OCI-LY3 (cell line): ENCODE measurements around the gene TLE5.

Experiments
- H2AFZ ChIP-seq: fragments of 200-600, 300-600 bp; shearing (Covaris generic); 2 replicates; pipeline ENCODE4 v1.6.0; 2014; ENCODE audit warnings: antibody characterized with exemption, low read depth, low read length
- H3K27ac ChIP-seq: fragments of 200-600, 300-600 bp; sonication (generic); 2 replicates; pipeline ENCODE4 v1.5.1; 2014; ENCODE audit warnings: mild to moderate bottlenecking, low read length, moderate library complexity, mixed read lengths
- H3K27me3 ChIP-seq: fragments of 200-600, 300-600 bp; sonication (generic); 2 replicates; pipeline ENCODE4 v1.6.1; 2014; ENCODE audit warnings: low read depth, low read length, mixed read lengths
- H3K36me3 ChIP-seq: fragments of 200-600, 300-600 bp; sonication (generic); replicated peaks from 2 replicates; pipeline ENCODE3; 2014; ENCODE audit warnings: low read depth, low read length, mixed read lengths
- H3K4me1 ChIP-seq: fragments of 300-600, 200-600 bp; sonication (generic); 2 replicates; pipeline ENCODE4 v1.6.1; 2014; ENCODE audit warnings: low read length, mixed read lengths
- H3K4me2 ChIP-seq: fragments of 200-600, 300-600 bp; sonication (generic); 2 replicates; pipeline ENCODE4 v1.6.1; 2014; ENCODE audit warnings: low read length, mixed read lengths
- H3K4me3 ChIP-seq: fragments of 300-600, 200-600 bp; sonication (generic); 2 replicates; pipeline ENCODE4 v1.5.1; 2014; ENCODE audit warnings: antibody characterized with exemption, mild to moderate bottlenecking, low read length, moderate library complexity
- H3K79me2 ChIP-seq: fragments of 300-600, 200-600 bp; shearing (Covaris generic); 2 replicates; pipeline ENCODE4 v1.6.1; 2014; ENCODE audit warnings: mild to moderate bottlenecking, low read length, mixed read lengths
- H3K9ac ChIP-seq: fragments of 300-600, 200-600 bp; shearing (Covaris generic); 2 replicates; pipeline ENCODE4 v1.6.0; 2014; ENCODE audit warnings: mild to moderate bottlenecking, low read length, moderate library complexity
- H3K9me3 ChIP-seq: fragments of 200-600, 300-600 bp; shearing (Covaris generic); 2 replicates; pipeline ENCODE4 v1.6.1; 2014; ENCODE audit warnings: low read length, mixed read lengths; ENCODE audit not compliant: insufficient read depth
- H4K20me1 ChIP-seq: fragments of 200-600, 300-600 bp; sonication (generic); 2 replicates; pipeline ENCODE4 v1.6.1; 2016; ENCODE audit warnings: low read length, mixed read lengths; ENCODE audit not compliant: insufficient read depth
- CTCF ChIP-seq: fragments of 200-600, 300-600 bp; sonication (generic); IDR thresholded peaks from 2 replicates; pipeline ENCODE4 v1.5.1; 2014; ENCODE audit warnings: antibody characterized with exemption, low read length, low read depth
- EZH2phosphoT487 ChIP-seq: fragments of 200-600 bp; shearing (Covaris generic); IDR thresholded peaks from 2 replicates; pipeline ENCODE4 v1.6.1; 2018; ENCODE audit warnings: antibody characterized with exemption, mixed run types, low read depth

The TLE5 gene

GRCh38 chr19:3029065-3029923, 33.0 kb downstream of the TLE5 start, which contains the start of gene TLE2:
Gene TLE2, minus strand, starts transcription at chr19:3029280. Its CDS starts 376 bp downstream, at chr19:3028904.
- Histone ChIP-seq H3K4me3 (peak within 1 kb of the TSS; percentile 75), H3K27ac (no peak within 1 kb of the TSS), H3K27me3 (peaks cover 59% of the 10 kb centered on the region), H2AFZ (peak within 1 kb of the TSS; percentile 64; the same call in 1 of the 2 replicates), H3K4me1 (no peaks in the 10 kb centered on the region), H3K9ac (peak within 1 kb of the TSS; percentile 51; the same call in 1 of the 2 replicates), H3K9me3 (no peaks in the 10 kb centered on the region), H4K20me1 (no peaks in the 10 kb centered on the region), H3K36me3 (no peaks in the 10 kb centered on the region), H3K79me2 (no peaks in the 10 kb centered on the region), H3K4me2 (peak within 1 kb of the TSS; percentile 80)
- TF ChIP-seq CTCF (no peak), EZH2phosphoT487 (no peak)

GRCh38 chr19:3028305-3029064, 33.8 kb downstream of the TLE5 start:
- Histone ChIP-seq H2AFZ (peak overlapping the region; percentile 64; the same call in 1 of the 2 replicates), H3K4me2 (peak overlapping the region; percentile 80), H3K4me3 (peak overlapping the region; percentile 75), H3K27me3 (peaks cover 61% of the 10 kb centered on the region), H3K27ac (no peak overlapping the region), H3K36me3 (no peaks in the 10 kb centered on the region), H4K20me1 (no peaks in the 10 kb centered on the region), H3K9me3 (no peaks in the 10 kb centered on the region), H3K4me1 (no peaks in the 10 kb centered on the region), H3K79me2 (no peaks in the 10 kb centered on the region), H3K9ac (peak overlapping the region; percentile 51; the same call in 1 of the 2 replicates)
- TF ChIP-seq EZH2phosphoT487 (no peak), CTCF (no peak)

- H3K9ac ChIP-seq = no peak overlapping the region
- H3K27ac ChIP-seq = no peak overlapping the region
- TF ChIP-seq EZH2phosphoT487 = no peak
- H4K20me1 ChIP-seq = no peaks in the 10 kb centered on the region
- H3K9me3 ChIP-seq = no peaks in the 10 kb centered on the region
- peaks cover 61% of the 10 kb centered on the region for H3K27me3 ChIP-seq
- H3K4me3 ChIP-seq = no peak overlapping the region
- no peaks in the 10 kb centered on the region for H3K4me1 ChIP-seq
- H3K36me3 ChIP-seq = no peaks in the 10 kb centered on the region
- no peak overlapping the region for H3K4me2 ChIP-seq
- no peak overlapping the region for H2AFZ ChIP-seq
- H3K79me2 ChIP-seq = no peaks in the 10 kb centered on the region
Measured at GRCh38 chr19:3027981-3028304, 34.4 kb downstream of the TLE5 start.

- Histone ChIP-seq H3K4me3 (no peak overlapping the region), H3K27ac (no peak overlapping the region), H3K9ac (no peak overlapping the region), H3K4me2 (no peak overlapping the region), H3K79me2 (no peaks in the 10 kb centered on the region), H3K27me3 (peaks cover 61% of the 10 kb centered on the region), H2AFZ (no peak overlapping the region), H4K20me1 (no peaks in the 10 kb centered on the region), H3K4me1 (no peaks in the 10 kb centered on the region), H3K9me3 (no peaks in the 10 kb centered on the region), H3K36me3 (no peaks in the 10 kb centered on the region)
- TF ChIP-seq EZH2phosphoT487 = no peak
- TF ChIP-seq CTCF = no peak
Measured at GRCh38 chr19:3027292-3027691, 35.0 kb downstream of the TLE5 start.
